HG02970 (cell line): ENCODE measurements around the gene TRAF4.

ENCODE experiments used
- ATAC-seq: cut with Tn5 transposase; IDR thresholded peaks from one replicate; pipeline ENCODE4 v1.9.1; 2021; ENCODE audit warnings: mild to moderate bottlenecking, moderate library complexity, moderate number of reproducible peaks; ENCODE audit not compliant: unreplicated experiment, low FRiP score

Gene TRAF4

DNA sequence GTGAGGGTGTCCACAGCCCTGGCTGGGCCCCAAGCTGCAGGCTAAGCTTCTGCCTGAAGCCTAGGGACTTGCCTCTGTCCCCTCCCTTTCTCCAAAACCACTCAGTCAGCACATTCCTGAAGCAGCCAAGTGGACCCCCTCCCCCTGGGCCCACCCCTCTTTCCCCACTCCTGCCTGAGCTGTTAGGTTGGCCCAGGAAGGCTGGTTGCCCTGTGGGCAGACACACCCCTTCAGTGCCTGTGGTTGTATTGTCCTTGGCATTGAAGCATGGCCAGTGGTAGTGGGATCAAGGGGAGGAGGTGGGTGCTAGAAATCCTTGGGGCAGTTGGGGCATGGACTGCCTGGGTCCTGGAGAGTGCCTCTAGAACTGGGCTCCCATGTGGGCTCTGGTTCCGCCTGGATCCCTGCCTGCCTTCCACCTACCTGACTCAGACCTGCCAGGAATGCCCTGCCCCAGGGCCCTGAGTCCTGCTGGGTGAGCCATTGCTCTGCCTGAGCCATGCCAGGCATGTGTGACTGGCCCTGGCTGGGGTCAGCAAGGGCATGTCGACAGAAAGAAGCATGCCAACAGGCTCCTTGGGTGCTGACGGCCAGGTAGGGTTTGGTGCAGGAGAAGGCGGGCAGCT is 2.1 kb downstream of the TRAF4 start:
- no peak for ATAC-seq

DNA sequence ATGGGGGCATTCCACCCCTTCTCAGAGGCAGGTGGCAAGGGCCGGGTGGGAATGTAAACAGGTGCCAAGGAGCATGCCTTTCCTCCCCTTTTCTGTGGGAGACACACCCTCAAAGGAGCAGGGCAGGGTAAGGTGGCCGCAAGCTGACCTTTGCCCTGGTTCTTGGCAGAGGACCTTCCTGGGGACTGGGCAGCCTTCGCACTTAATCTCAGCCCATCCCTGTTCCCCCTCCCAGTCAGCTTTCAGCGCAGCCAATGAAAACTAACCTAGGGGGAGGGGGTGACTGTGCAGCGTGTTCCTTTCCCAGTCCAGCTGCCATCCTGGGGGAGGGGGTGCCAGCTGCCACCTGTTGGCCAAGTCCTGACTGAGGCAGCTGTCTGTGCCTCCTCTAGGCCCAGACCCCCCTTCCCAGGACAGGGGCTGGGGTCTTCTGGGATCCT is 2.8 kb downstream of the TRAF4 start:
- ATAC-seq = no peak

DNA sequence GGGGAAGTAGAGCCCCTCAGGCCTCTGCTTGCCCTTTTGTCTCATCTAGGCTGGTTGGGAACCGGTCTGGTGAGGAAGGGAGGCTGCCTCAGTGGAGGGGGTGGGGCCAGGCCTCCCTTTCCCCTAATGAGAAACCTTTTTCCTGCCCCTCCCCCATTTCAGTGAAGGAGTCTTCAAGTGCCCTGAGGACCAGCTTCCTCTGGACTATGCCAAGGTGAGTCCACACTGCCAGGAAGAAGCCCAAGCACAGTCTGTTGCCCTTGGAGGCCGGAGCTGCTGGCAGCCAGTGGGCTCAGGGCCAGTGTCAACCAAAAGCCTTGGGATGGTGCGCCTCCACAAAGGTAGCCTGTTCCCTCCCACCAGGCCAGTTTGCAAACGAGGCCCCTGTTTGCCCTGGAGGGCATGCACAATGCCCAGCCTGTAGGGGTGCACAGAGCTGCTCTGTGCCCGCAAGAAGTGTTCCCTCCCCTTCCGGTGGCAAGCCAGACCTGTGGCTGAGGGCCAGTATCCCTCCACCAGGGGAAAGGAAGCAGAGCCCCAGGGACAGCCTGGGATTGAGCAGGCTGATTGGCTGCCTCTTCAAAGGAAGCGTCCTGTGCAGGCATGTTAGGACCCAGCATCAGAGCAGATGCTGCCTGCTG is 3.4 kb downstream of the TRAF4 start:
- ATAC-seq = no peak

DNA sequence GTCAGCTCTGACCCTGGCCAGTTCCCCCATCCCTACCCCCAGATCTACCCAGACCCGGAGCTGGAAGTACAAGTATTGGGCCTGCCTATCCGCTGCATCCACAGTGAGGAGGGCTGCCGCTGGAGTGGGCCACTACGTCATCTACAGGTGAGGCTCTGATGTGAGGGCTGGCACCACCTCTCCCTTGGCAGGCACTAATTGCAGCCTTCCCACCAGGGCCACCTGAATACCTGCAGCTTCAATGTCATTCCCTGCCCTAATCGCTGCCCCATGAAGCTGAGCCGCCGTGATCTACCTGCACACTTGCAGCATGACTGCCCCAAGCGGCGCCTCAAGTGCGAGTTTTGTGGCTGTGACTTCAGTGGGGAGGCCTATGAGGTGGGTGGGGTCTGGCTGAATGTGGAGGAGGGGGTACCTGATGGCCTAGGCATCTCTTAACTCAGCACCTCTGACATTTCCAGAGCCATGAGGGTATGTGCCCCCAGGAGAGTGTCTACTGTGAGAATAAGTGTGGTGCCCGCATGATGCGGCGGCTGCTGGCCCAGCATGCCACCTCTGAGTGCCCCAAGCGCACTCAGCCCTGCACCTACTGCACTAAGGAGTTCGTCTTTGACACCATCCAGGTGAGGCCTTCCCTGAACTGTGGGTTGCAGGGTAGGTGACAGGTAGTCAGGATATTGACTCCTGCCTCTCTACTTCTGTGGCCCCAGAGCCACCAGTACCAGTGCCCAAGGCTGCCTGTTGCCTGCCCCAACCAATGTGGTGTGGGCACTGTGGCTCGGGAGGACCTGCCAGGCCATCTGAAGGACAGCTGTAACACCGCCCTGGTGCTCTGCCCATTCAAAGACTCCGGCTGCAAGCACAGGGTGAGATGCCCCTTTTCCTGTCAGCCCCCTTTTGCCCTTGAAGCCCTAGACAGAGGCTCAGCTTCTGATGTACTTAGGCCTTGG is 4.3 kb downstream of the TRAF4 start:
- no peak for ATAC-seq

DNA sequence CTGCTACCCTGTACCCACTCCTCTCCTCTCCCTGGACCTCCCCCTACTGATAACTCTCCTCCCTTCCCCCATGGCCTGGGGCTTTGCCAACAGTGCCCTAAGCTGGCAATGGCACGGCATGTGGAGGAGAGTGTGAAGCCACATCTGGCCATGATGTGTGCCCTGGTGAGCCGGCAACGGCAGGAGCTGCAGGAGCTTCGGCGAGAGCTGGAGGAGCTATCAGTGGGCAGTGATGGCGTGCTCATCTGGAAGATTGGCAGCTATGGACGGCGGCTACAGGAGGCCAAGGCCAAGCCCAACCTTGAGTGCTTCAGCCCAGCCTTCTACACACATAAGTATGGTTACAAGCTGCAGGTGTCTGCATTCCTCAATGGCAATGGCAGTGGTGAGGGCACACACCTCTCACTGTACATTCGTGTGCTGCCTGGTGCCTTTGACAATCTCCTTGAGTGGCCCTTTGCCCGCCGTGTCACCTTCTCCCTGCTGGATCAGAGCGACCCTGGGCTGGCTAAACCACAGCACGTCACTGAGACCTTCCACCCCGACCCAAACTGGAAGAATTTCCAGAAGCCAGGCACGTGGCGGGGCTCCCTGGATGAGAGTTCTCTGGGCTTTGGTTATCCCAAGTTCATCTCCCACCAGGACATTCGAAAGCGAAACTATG is 5.2 kb downstream of the TRAF4 start:
- ATAC-seq = no peak

DNA sequence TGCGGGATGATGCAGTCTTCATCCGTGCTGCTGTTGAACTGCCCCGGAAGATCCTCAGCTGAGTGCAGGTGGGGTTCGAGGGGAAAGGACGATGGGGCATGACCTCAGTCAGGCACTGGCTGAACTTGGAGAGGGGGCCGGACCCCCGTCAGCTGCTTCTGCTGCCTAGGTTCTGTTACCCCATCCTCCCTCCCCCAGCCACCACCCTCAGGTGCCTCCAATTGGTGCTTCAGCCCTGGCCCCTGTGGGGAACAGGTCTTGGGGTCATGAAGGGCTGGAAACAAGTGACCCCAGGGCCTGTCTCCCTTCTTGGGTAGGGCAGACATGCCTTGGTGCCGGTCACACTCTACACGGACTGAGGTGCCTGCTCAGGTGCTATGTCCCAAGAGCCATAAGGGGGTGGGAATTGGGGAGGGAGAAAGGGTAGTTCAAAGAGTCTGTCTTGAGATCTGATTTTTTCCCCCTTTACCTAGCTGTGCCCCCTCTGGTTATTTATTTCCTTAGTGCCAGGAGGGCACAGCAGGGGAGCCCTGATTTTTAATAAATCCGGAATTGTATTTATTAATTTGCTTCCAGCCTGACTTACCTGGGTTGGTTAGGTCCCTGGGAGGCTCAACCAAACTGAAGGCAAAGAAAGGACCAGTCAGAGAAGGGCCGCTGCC is 5.8 kb downstream of the TRAF4 start:
- no peak for ATAC-seq

DNA sequence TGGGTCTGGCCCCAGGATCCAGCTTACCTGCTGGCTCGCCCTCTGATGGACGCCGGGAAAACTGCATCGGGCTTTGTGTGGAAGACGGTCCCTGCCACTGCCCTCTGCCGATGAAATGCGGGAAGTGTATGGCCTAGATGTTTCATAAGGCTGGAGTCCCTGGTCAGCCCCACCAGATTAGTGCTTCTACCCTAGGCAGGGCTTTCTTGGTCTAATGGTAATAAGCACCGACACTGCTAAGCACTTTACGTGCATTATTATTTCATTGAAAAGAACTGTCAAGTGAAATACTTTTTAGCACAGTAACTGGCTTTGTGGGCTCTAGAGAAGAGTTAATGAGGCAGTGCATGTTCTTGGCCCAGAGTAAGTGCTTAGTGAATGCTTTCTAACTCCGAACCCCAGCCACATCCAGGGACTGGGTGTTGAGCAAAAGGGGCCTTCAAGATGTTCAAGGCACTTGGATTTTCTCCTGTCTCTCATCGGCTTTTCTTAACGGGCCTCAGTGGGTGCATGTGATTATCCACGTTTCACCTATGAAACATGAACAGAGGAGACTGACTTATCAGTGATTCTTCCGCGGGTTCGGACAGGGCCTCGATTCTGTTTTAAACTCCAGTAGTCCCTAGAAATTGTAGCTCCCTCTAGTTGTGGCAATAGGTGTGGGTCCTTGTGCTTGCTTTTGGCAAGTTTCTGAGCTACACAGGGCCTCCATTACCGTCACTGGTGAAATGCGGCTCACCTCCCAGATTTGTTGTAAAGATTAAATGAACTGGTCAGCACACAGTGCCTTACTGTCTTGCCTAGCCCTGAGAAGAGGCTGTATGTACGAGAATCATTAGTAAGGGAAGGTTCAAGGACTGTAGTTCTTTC is 6.6 kb downstream of the TRAF4 start:
- no peak for ATAC-seq

DNA sequence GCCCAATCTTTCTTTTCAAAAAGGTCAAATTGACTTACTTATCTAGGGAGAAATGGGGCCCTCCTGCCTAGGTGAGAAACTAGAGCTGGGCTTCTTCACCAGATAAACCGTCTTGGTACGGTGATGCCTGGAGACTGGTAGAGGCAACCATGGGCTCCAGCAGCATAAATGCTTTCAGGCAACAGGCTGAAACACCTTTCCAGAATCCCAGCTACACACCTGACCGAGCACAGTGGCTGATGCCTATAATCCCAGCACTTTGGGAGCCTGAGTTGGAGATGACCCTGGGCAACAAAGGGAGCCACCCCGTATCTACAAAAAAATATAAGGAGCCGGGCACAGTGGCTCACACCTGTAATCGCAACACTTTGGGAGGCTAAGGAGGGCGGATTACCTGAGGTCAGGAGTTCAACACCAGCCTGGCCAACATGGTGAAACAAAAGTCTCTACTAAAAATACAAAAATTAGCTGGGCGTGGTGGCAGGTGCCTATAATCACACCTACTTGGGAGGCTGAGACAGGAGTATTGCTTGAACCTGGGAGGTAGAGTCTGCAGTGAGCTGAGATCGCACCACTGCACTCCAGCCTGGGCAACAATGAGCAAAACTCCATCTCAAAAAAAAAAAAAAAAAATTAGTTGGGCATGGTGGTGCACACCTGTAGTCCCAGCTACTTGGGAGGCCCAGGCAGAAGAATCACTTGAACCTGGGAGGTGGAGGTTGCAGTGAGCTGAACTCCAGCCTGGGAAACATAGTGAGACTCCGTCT is 8.0 kb downstream of the TRAF4 start:
- no peak for ATAC-seq

DNA sequence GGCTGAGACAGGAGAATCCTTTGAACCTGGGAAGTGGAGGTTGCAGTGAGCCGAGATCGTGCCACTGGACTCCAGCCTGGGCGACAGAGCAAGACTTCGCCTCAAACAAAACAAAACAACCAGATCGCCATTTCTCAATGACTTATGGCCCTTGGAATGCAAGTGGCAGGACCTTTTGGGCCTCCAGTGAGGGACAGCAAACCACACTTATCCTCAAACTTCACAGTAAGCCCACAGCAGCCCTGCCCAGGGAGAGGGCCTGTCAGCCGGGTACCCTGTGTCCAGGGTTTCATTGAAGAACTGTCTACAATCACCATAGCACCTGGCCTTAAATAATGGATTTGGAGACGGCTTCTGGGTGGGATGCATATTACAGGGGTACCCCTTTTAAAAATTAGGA is 11.7 kb downstream of the TRAF4 start:
- ATAC-seq = no peak

DNA sequence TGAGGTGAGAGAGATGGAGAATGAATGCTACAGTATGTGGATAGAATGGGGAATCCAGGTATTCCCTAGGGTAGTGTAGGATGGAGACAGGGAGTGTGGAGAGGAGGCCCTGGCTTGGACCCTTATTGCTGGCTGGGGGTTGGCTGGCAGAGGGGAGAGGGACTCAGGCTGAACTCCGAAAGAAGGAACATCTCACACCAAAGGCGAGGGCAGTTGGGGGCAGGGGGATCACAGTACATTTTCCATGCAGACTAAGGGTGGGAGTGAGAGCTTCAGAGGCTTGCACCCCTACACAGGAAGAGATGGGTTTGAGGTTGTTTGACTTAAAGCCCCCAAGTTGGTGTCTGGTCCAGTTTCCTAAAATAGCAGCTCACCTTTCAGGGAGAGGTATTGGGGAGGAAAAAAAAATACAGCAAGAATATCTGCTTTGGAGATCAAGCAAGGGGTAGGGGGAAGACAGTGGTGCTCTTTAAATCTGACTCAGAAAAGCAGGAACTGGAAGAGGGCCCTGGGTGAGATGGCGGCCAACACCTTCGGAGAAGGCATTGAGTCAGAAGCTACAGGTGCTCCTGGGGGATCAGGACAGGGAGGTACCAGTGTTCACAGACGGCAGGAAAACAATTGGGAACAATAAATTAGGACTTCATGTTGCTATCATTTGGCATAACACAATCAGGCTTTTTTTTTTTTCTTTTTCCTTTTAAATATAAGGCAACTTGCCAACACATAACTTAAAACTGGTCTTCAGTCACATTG is 12.4 kb downstream of the TRAF4 start:
- ATAC-seq = no peak

DNA sequence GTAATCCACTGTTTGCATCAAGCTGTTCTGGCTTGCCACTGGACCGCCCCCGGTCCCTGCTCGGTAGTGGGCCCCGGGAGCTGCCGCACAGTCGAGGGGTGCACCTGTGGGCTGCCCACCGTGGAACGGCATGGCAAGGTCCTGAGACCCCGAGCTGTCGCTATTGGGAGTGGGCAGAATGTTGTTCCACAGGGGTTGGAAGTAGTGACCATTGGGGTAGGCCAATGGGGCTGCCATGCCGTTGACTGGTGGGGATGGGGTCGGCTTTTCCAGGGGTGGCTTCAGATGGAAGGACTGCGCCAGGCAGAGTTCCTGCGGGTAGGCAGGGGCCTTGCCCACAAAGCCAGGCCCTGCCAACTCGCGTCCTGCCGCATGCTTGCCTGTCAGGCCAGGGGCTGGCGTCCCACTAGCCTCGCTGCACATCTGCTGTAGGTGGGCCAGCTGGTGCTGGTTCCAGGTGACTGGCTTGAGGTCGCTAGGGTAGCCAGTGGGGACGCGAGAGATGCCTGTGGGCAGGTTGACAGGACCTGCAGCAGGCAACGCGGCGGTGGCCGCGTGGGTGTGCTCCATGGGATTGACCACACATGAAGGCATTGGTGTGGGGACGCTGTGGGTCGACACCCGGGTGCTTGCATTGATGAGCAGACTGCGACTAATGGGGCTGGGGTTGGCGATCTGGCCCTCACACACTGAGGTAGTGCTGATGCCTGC is 14.8 kb downstream of the TRAF4 start:
- ATAC-seq = no peak

DNA sequence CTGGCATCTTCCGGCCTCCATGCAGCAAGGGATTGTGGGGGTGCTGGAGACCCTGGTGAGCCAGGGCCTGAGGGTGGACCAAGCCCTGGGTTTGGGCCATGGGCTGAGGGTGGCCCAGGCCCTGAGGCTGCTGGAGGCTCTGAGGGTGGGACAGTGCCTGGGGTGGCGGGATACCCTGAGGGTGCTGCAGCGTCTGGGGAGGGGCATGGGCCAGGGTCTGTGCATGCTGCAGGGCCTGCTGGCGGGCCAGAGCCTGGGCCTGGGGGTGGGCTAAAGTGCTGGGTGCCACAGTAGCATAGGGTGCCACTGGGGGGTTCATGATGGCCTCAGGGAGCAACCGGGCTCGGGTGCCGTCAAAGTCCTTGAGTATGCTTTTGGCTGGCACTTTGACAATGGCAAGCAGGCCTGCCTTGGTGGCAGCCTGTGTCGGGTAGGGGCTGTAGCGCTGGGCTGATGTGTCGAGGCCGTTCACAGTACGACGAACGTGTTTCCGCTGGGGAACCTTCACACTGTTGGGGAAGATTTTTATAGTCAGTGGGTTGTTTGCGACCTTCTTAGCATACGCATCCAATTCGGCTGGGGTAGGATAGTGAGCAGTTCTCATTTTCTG is 15.6 kb downstream of the TRAF4 start:
- ATAC-seq = no peak

DNA sequence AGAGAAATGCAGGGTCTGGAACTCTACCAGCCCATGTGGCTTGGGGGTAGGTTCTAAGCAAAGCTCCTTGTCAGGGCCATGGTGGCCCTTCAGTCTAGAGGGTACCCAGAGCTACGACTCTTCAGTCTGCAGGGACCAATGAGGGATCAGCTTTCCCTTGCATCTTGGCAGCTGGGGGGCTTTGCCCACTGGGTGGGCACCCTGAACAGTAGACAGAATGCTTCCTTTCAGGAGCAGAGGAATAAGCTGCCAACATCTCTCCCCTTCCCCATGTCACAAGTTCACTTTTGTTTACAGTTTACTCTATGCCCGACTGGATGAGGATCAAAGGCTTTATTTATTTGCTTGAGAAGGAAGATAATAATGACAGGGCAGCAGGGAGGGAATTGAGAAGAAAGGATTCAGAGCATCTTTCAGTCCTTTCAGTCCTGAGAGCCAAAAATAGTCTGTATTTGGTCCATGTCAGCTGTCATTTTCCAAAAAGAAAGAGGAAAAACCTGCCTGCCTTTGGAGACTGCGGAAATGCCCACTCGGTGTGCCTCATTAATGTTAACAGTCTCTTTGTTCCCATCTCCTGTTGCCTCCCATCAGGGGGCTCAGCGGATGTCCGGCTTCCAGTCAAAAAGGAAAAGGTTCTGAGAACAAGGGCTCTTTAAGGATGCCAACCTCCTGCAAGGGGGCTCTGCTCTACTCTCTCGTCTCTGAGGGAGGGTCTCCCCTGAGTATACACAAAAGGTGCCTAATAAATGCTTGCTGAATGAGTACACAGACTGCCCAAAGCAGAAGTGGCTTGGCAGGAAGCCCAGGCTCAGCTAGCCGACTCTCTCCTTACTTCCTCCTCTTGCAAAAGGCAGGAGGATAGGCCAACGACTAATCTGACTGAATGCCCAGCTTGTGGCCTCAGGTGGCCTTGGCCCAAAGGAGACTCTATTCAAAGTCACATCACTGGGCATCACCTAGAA is 17.1 kb downstream of the TRAF4 start:
- no peak for ATAC-seq

DNA sequence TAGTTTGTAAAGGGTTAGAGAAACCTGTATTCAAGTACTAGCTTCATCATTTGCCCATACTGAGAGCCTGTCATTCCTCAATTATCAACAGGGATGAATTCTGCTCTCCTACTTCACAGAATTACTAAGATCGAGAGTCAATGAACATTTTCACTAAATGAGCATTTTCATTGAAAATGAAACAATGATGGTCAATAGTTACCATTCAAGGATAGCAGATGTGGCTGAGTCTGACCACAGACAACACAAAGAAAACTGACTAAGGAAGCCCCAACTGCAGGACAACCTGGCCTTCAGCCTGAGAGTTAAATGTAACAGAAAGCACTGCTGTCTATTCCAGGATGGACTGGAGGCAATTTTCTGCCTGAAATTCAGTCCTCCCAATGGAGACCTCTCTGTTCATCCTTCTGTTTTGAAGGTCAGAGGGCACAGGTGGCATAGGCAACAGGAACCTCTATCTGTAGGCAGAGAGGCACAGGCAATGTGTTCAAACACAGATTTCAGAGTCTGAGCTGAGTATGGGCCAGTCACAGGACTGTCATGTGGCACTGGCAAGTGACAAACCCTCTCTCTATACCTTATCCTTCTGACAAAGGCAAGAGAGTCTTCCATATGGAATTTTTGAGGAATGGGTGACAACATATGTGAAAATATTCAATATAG is 19.5 kb downstream of the TRAF4 start:
- ATAC-seq = no peak

DNA sequence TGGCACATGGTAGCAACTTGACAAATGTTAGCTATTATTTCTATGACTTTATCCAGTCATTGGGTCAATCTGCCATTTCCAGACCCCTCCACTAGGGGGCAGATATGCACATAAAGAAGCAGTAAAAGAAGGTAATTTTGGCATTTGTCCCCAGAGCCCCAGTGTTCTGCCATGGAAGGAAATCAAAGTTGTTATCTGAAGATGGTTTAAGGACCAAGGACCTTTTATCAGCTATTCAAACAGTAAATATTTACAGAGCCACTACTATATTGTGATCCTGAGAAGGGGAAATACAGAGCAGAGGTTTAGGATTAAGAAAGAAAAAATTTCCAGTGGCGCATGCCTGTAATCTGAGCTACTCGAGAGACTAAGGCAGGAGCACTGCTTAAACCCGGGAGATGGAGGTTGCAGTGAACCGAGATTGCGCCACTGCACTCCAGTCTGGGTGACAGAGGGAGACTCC is 20.0 kb downstream of the TRAF4 start:
- no peak for ATAC-seq
